ENCODE results near the gene ACTRT2.

DNA sequence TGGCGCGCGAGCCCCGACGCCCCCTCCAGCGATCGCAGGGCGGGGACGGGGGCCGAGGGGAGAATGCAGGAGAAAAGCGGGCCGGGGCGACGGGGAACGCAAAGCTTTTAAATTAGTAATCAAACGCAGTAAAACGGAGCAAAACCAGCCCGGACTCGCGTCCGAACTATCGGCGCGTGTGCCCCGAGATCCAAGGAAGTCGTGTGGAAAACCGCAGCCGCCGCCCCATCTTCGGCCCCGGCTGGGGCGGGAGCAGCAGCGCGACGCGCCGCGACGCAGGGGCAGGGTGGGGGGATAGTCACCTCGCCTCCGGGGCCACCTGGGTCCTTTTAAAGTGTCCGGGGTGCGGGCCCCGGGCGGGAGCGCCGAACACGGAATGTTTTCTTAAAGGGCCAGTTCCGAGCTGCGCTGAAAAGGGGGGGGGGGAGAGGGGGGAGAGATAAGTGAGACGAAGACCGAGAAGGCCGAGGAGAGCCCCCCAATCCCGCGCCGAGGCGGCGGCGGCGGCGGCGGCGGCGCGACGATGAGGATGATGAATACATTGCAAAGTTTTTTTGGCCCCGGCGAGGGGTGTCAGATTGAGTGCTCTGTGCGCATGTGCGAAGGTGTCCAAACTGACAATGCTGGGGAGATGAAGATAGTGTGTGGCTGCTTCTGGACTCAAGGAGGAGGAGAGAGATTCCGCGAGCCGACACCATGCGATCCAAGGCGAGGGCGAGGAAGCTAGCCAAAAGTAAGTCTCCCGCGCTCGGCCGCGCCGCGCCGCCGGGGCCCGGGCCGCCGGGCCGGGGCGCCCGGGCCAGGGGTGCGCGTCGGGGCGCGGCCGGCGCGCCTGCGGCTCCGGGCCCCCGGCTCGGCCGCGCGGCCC lies 47.5 kb downstream of the ACTRT2 start, which contains the start of gene PRDM16:
- TF ChIP-seq GABPA (IDR thresholded peaks at IDR 0.05; ENCODE audit: low read depth) (no peak), CHD2 (IDR thresholded peaks at IDR 0.05; ENCODE audit: low read length, partially characterized antibody) (no peak), TAF1 (IDR thresholded peaks at IDR 0.05; ENCODE audit: borderline replicate concordance, low read depth, low read length) (no peak), ELF1 (IDR thresholded peaks at IDR 0.05) (no peak), POLR2AphosphoS5 (IDR thresholded peaks at IDR 0.05; ENCODE audit: low read depth, low read length) (no peak), RFX5 (IDR thresholded peaks at IDR 0.05; ENCODE audit: low read length) (no peak)
- TF ChIP-seq, protein P1, sequence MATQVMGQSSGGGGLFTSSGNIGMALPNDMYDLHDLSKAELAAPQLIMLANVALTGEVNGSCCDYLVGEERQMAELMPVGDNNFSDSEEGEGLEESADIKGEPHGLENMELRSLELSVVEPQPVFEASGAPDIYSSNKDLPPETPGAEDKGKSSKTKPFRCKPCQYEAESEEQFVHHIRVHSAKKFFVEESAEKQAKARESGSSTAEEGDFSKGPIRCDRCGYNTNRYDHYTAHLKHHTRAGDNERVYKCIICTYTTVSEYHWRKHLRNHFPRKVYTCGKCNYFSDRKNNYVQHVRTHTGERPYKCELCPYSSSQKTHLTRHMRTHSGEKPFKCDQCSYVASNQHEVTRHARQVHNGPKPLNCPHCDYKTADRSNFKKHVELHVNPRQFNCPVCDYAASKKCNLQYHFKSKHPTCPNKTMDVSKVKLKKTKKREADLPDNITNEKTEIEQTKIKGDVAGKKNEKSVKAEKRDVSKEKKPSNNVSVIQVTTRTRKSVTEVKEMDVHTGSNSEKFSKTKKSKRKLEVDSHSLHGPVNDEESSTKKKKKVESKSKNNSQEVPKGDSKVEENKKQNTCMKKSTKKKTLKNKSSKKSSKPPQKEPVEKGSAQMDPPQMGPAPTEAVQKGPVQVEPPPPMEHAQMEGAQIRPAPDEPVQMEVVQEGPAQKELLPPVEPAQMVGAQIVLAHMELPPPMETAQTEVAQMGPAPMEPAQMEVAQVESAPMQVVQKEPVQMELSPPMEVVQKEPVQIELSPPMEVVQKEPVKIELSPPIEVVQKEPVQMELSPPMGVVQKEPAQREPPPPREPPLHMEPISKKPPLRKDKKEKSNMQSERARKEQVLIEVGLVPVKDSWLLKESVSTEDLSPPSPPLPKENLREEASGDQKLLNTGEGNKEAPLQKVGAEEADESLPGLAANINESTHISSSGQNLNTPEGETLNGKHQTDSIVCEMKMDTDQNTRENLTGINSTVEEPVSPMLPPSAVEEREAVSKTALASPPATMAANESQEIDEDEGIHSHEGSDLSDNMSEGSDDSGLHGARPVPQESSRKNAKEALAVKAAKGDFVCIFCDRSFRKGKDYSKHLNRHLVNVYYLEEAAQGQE (IDR thresholded peaks at IDR 0.05; ENCODE audit: low read depth, low read length), result no peak

All from SK-N-SH (cell line).